GM21390 (cell line): Measurements from ENCODE around the gene PCSK2.

Experiments used
- ATAC-seq: cut with Tn5 transposase; IDR thresholded peaks from one replicate; pipeline ENCODE4 v1.9.1; 2021; ENCODE audit not compliant: unreplicated experiment

Gene PCSK2

DNA sequence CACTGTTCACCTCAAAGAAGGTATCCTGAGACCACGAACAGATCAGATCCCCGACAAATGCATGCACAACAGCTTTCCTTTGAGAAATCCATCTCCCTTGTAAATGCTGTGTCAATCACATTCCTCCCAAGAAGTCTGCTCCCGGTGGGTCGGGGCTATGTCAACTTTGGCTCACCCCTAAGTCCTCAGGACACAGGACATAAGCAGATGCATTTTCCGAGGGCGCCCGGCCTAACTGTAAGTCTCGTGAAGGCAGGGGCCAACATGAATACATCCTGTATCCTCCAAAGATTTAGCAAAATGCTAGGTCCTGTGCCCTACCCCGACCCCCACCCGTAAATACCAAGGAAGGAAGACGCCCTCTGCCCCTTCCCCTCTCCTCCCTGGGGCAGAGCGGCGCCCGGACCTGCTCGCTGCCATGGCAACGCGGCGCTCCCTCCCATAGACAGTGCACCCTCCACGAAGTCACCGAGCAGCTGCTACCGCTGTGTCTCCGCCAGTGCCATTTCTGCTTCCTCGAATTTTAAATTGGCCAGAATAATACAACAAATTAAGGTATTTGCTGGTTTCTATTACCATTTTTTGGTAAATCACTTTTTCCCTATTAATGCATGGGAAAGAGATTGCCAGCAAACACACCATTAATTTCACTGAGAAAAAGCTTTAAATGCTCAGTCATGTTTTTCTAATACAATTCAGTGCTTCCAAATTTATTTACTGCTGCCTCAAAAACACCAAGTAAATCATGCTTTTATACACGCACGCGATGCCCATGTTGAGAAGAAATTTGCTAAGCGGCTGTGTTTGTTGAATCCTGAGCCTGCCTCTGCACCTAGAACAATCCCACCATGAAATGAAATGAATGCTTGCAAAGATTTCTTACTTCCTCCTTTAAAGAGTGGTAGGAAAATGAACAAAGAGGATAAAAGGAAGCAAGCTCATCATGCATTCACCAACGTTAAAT, 100.6 kb downstream of the PCSK2 start:
- no peak for ATAC-seq

- ATAC-seq, result no peak
Measured at GRCh38 chr20:17334932-17335331, 108.1 kb downstream of the PCSK2 start.

DNA sequence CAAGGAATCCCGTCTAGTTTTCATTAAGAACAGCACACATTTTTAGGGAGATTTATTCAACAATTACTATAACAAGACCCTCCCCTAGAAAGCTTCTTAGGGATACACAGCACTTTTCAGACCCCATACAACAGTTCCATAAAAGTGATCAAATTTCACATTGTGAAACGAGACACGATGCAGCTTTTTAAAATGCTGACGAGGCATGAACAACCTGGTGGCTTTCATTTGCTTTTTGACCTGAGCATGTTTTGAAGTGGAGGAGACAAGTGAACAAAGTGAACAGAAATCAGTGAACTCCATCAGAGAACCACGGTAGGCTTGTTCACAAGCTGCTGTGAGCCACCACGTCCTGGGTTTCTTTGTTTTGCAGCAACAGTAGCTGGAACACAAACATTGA, 112.2 kb downstream of the PCSK2 start:
- no peak for ATAC-seq

GRCh38 chr20:17343091-17343490, 116.3 kb downstream of the PCSK2 start:
- no peak for ATAC-seq

DNA sequence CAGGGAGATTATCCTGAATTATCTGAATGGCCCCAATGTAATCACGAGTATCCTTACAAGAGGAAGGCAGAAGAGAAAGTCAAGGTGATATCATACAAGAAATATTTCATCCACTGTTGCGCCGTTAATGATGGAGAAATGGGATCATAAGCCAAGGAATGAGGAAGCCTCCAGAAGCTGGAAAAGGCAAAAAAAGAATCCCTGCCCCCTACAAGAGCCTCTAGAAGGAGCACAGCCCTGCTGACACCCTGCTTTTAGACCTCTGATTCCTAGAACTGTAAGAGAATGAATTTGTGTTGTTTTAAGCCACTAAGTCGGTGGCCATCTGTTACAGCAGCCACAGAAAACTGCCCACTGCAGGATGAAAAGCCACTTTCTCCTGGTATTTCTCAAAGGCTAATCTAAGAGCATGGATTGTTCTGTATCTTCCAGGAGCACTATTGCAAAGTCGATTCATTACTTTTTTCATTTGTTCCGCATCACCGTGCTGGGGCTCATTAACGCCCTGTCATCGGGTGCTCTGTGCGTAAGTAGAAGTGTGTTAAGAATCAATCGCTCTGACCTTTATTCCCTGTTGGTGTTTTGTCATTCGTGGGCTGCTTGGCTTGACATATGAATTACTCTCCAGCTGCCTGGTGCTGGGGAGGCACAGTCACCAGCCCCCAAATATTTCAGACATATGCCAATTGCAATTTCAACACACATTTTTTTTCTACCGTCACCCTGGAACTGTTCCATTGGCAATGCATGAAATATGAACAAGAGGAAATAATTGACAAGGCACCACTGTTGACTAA, 117.0 kb downstream of the PCSK2 start:
- ATAC-seq, result no peak

- no peak for ATAC-seq
Measured at GRCh38 chr20:17344790-17345189, 118.0 kb downstream of the PCSK2 start.

DNA sequence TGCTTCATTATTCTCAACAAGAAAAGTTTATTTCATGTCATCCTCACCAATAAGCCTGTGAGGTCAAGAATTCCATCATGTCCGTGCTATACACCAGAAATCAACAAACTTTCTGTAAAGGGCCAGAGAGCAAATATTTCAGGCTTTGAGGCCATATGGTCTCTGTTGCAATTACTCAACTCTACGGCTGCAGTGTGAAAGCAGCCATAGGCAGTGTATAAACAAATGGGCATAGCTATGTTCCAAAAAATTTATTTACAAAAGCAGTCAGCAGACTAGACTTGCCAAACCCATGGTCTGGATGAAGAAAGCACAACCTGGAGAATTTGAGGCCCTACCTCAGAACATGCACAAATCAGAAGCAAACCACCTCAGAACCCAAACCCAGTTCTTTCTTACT, 118.5 kb downstream of the PCSK2 start:
- no peak for ATAC-seq

DNA sequence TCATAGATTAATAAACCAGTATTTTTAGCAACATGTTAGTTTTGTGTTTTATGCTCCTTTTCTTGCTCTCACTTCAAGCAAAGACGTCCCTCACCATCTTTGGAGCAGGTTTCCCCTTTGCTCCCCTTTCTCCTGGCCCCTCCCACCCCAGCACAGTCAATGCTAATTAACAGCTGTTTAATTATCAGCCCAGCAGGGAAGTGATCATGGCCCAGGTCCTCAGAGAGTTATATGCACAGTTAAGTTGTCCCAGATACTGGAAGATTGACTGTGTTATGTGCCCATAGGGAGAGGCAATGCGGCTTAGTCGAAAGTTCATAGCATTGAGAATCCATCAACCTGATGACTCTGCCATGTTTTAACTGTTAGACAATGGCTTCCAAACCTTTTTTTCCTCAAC, 123.5 kb downstream of the PCSK2 start:
- no peak for ATAC-seq

DNA sequence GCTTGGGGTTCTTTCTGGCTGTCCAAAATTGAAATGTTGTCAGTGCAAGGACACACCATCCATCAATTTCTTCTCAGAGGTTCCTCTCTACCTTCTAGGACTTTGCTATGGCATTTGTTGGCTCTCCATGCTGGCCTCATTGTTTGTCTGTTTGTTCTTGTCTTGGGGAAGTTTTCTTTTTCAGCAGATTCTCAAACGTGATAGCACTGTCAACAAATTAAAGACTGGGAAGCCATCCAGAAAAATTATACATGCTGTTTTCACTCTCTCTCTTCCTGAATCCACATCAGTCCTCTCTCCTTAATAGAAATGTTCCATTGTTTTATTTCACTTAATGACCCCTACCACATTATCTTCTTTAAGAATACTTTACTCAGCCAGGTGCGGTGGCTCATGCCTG, 130.4 kb downstream of the PCSK2 start:
- ATAC-seq, result no peak

DNA sequence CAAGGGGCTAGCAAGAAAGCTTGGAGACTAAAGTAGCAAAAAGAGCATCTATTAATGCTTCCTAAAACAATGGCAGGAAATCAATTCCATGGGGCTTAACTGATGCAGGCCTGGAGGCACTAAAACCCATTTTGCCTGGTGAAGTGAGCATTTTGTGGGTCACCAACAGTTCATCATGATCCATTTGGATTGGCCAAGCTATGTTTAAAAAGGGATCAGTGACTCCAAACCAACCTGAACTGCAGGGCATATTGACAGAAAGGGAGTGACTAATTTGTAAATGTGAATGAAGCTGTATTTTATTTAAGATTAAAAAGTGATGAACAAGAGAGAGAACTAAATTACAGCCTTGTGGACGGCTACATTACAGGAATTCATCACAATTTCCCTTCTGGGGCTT, 132.0 kb downstream of the PCSK2 start:
- ATAC-seq, result no peak

GRCh38 chr20:17364681-17365080, 137.8 kb downstream of the PCSK2 start:
- ATAC-seq, result no peak

GRCh38 chr20:17365831-17366230, 139.0 kb downstream of the PCSK2 start:
- no peak for ATAC-seq

DNA sequence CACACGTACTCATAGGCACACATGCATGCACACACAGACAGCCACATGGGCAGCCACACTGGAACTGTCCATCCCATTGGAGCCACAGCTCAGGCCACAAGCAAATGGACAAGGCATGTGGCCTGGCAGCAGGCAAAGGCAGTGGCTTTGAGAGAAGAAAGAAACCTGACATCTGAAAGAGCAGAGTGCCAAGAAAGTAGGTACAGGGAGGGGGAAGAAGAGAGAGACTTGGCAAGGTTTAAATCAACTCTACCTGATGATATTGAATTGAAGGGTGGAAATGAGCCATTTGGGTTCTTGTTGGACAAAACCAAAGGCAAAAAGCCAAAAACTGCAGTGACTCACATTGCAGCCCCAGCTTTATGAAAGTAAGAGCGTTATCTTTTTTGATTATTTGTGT, 142.7 kb downstream of the PCSK2 start:
- no peak for ATAC-seq

GRCh38 chr20:17372806-17373440, 146.1 kb downstream of the PCSK2 start:
- ATAC-seq, result no peak

DNA sequence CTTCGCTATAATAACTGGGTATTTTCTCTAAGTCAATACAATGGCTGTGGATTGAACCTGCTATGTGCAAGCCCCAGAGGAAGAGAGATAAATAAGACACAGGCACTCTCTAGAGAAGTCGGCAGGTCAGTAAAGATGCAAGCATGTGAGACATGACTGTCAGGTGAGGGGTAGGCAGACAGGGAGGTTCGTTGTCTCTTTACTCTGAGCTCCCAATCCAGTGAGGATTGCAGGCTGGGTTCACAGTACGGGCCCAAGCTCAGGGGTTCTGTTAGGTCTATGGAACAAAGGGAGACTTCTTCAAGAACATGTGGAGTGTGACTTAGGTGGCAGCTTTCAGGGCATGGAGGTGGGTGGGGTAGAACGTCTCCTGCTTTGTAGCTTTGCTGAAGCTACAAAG, 147.2 kb downstream of the PCSK2 start:
- ATAC-seq, result no peak

GRCh38 chr20:17376031-17376430, 149.2 kb downstream of the PCSK2 start:
- ATAC-seq, result no peak

- ATAC-seq, result no peak
Measured at GRCh38 chr20:17377231-17377630, 150.4 kb downstream of the PCSK2 start.

DNA sequence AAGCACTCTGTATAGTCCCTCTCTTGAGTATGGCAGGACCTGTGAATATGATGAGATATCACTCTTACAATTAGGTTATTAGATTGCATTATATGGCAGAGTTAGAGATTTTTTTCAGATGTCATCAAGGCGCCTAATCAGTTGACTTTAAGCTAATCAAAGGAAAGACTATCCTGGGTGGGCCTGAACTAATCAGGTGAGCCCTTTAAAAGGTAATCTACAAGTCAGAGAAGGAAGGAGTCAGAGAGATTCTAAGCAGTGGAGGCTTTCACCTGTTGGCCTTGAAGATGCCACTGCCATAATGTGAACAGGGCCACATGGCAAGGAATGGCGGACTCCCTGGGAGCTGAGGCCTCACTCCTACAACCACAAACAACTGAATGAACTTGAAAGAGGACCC, 152.8 kb downstream of the PCSK2 start:
- ATAC-seq, result no peak

- ATAC-seq, result no peak
Measured at GRCh38 chr20:17380801-17381200, 154.0 kb downstream of the PCSK2 start.

DNA sequence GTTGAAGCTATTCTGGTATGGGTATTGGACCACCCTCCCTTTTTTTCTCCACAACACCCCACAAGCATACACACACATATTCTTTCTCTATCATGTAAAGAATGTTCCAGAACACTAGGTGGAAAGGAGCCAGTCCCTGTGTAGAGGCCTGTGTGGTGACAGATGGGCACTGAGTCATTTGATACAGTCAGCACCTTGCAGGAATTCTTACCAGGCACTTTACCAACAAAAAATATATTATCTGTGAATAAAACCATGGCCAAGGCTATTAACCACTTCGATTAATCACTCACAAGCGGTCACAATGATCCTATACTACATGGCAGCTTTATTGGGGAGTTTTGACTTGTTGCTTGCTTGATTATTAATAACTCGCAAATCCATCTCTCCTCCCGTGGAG, 154.9 kb downstream of the PCSK2 start:
- ATAC-seq, result no peak

DNA sequence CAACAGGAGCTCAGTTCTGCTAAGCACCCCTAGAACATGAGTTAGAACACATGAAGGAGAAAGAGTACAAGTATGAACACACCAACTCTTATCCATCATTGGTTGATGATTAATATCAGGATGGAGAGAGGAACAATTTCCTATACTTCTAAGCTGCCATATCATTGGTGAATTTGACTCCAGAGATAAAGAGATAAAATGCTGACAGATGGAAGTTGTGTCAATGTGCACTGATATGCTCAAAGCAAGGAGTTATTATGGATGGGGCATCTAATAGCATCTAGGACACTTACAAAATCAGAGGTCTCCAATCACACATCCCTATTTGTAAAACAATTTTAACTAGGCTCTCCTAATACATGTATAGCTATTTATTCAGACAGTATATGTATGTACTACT, 159.0 kb downstream of the PCSK2 start:
- no peak for ATAC-seq

- no peak for ATAC-seq
Measured at GRCh38 chr20:17390655-17391054, 163.8 kb downstream of the PCSK2 start.
